HCT116 (cell line): ENCODE results near the gene SUSD4. TPM values are rescaled to one million over a fixed set of nuclear protein-coding genes. Genes with fewer than 3 reads are reported as not detected.

ENCODE experiments used
- ATAC-seq: fragments of 200-7000 bp; cut with Tn5 transposase; 2 replicates; pipeline ENCODE4 v1.9.1; 2020; ENCODE audit warnings: mild to moderate bottlenecking, moderate library complexity
- BruUV-seq: library from RNA; stranded (reverse); fragments of 400-500 nt; replicated peaks from 2 replicates; lab custom pipeline; 2021; lab: Mats Ljungman, UMichigan
- CTCF ChIA-PET: fragments of 300-600 bp; sonication (Branson Sonifier 250); formaldehyde crosslinking; loops from one replicate; lab custom pipeline; 2021; ENCODE audit warnings: antibody characterized with exemption; lab: Charles Lee
- POLR2A ChIA-PET: fragments of 300-600, 350-600 bp; sonication (Branson Sonifier 250); formaldehyde crosslinking; loops from one replicate; lab custom pipeline; 2021; ENCODE audit warnings: antibody characterized with exemption; lab: Charles Lee
- RAD21 ChIA-PET, 2 experiments: fragments of 300-600 bp; sonication (Branson Sonifier 250); formaldehyde crosslinking; loops; one replicate each; lab custom pipeline; 2023; ENCODE audit warnings: low total read pairs in 2 of 2; ENCODE audit not compliant: uncharacterized antibody in 2 of 2, unreplicated experiment in 2 of 2, low non-redundant PET in 1 of 2; lab: Charles Lee
- DNase-seq: peaks from one replicate; pipeline ENCODE4 v3.0.0-alpha.2; 2010; ENCODE audit warnings: low read depth, low spot score
- H2AFZ ChIP-seq: fragments of 200-600 bp; shearing (Covaris generic), sonication (generic); 2 replicates; pipeline ENCODE4 v1.6.1; 2017; ENCODE audit warnings: low read depth, mixed run types, mixed read lengths, antibody characterized with exemption, low read length; ENCODE audit not compliant: poor library complexity, severe bottlenecking
- H3K27ac ChIP-seq: 2 replicates; pipeline ENCODE4 v1.5.1; 2012; ENCODE audit warnings: low read depth, low read length
- H3K27me3 ChIP-seq: fragments of 200-600 bp; sonication (generic); 2 replicates; pipeline ENCODE4 v1.6.1; 2016; ENCODE audit warnings: mixed run types, low read length, mixed read lengths; ENCODE audit not compliant: insufficient read depth
- H3K36me3 ChIP-seq, 2 experiments: fragments of 200-500 bp in 1 of 2; fragments of 200-600 bp in 1 of 2; sonication (Bioruptor generic) in 1 of 2; sonication (generic) in 1 of 2; 2 replicates each; pipeline versions ENCODE4 v1.5.1 to v1.6.1; 2014 to 2016; ENCODE audit warnings: low read length in 2 of 2, inconsistent platforms in 1 of 2, mixed read lengths in 1 of 2, mixed run types in 1 of 2; ENCODE audit not compliant: insufficient read depth in 2 of 2, control insufficient read depth in 1 of 2
- H3K4me1 ChIP-seq, 2 experiments: fragments of 200-600 bp in 1 of 2; sonication (generic) in 1 of 2; 2 replicates each; pipeline versions ENCODE4 v1.5.1 to v1.6.1; 2012 to 2017; ENCODE audit warnings: low read length in 2 of 2, inconsistent platforms in 1 of 2, mild to moderate bottlenecking in 1 of 2, mixed read lengths in 1 of 2, mixed run types in 1 of 2, moderate library complexity in 1 of 2; ENCODE audit not compliant: insufficient read depth in 2 of 2, control insufficient read depth in 1 of 2
- H3K4me2 ChIP-seq: fragments of 200-600 bp; sonication (generic); 2 replicates; pipeline ENCODE4 v1.6.1; 2017; ENCODE audit warnings: mixed run types, low read length, mixed read lengths
- H3K4me3 ChIP-seq, 2 experiments: fragments of 200-600 bp in 1 of 2; sonication (generic) in 1 of 2; replicated peaks in 1 of 2; 2 replicates each; pipeline ENCODE4 v1.5.1; 2011 to 2016; ENCODE audit warnings: low read length in 2 of 2, control low read depth in 1 of 2, low read depth in 1 of 2, mild to moderate bottlenecking in 1 of 2, mixed read lengths in 1 of 2, mixed run types in 1 of 2
- H3K79me2 ChIP-seq: fragments of 200-600 bp; sonication (generic); 2 replicates; pipeline ENCODE4 v1.6.1; 2017; ENCODE audit warnings: mild to moderate bottlenecking, mixed run types, low read length, moderate library complexity, mixed read lengths; ENCODE audit not compliant: insufficient read depth
- H3K9ac ChIP-seq: fragments of 200-600 bp; sonication (generic); 2 replicates; pipeline ENCODE4 v1.6.1; 2016; ENCODE audit warnings: low read length, mixed read lengths
- H3K9me2 ChIP-seq: fragments of 200-600 bp; sonication (generic), shearing (Covaris generic); 2 replicates; pipeline ENCODE4 v1.6.1; 2017; ENCODE audit warnings: mixed run types, mild to moderate bottlenecking, moderate library complexity; ENCODE audit not compliant: insufficient read depth
- H3K9me3 ChIP-seq, 2 experiments: fragments of 200-500 bp in 1 of 2; fragments of 200-600 bp in 1 of 2; sonication (Bioruptor generic) in 1 of 2; sonication (generic) in 1 of 2; 2 replicates each; pipeline ENCODE4 v1.6.1; 2014 to 2017; ENCODE audit warnings: low read length in 2 of 2, mixed read lengths in 2 of 2, inconsistent platforms in 1 of 2, low read depth in 1 of 2, mild to moderate bottlenecking in 1 of 2, mixed run types in 1 of 2, moderate library complexity in 1 of 2; ENCODE audit not compliant: control insufficient read depth in 1 of 2, insufficient read depth in 1 of 2
- H4K20me1 ChIP-seq: fragments of 200-600 bp; sonication (generic), shearing (Covaris generic); 2 replicates; pipeline ENCODE4 v1.6.1; 2017; ENCODE audit warnings: mixed run types, mild to moderate bottlenecking, moderate library complexity; ENCODE audit not compliant: insufficient read depth
- ATF3 ChIP-seq: IDR thresholded peaks from 2 replicates; pipeline ENCODE4 v1.6.1; 2012
- CBX3 ChIP-seq: IDR thresholded peaks from 2 replicates; pipeline ENCODE4 v1.6.1; 2012; ENCODE audit warnings: low read depth
- CTCF ChIP-seq, 3 experiments: fragments of 200-600 bp in 1 of 3; sonication (generic) in 1 of 3; IDR thresholded peaks in 2 of 3; conservative IDR thresholded peaks in 1 of 3; 2 replicates each; pipeline ENCODE4 v1.5.1; 2012 to 2017; ENCODE audit warnings: low read depth in 2 of 3, low read length in 2 of 3, antibody characterized with exemption in 1 of 3, borderline replicate concordance in 1 of 3, control low read depth in 1 of 3, mild to moderate bottlenecking in 1 of 3, mixed read lengths in 1 of 3, mixed run types in 1 of 3, moderate library complexity in 1 of 3; ENCODE audit not compliant: insufficient read depth in 1 of 3
- EZH2 ChIP-seq: fragments of 200-600 bp; sonication (generic); IDR thresholded peaks from 2 replicates; pipeline ENCODE4 v1.6.1; 2017; ENCODE audit warnings: antibody characterized with exemption, mixed run types
- EZH2phosphoT487 ChIP-seq: fragments of 200-600 bp; IDR thresholded peaks from 2 replicates; pipeline ENCODE4 v1.6.1; 2018; ENCODE audit warnings: antibody characterized with exemption, borderline replicate concordance
- POLR2AphosphoS5 ChIP-seq: IDR thresholded peaks from 2 replicates; pipeline ENCODE4 v1.6.1; 2011; ENCODE audit warnings: mild to moderate bottlenecking, low read depth, low read length, moderate library complexity
- RAD21 ChIP-seq: IDR thresholded peaks from 2 replicates; pipeline ENCODE4 v1.6.1; 2012; ENCODE audit warnings: low read depth, mild to moderate bottlenecking
- SP1 ChIP-seq: IDR thresholded peaks from 2 replicates; pipeline ENCODE4 v1.6.1; 2012; ENCODE audit warnings: low read depth
- SRF ChIP-seq: IDR thresholded peaks from 2 replicates; pipeline ENCODE4 v1.6.1; 2012; ENCODE audit warnings: low read depth
- TCF7L2 ChIP-seq: IDR thresholded peaks from 2 replicates; pipeline ENCODE4 v1.7.0; 2011; ENCODE audit warnings: borderline replicate concordance, inconsistent platforms; ENCODE audit not compliant: insufficient read depth, insufficient read length; ENCODE audit errors: extremely low read depth
- ZFX ChIP-seq: fragments of 450-650 bp; IDR thresholded peaks from 2 replicates; pipeline ENCODE4 v1.6.1; 2017
- ZNF274 ChIP-seq: fragments of 200-500 bp; sonication (Bioruptor generic); IDR thresholded peaks from 2 replicates; pipeline ENCODE4 v1.6.1; 2014; ENCODE audit warnings: mild to moderate bottlenecking, low read depth, low read length, inconsistent platforms
- intact Hi-C: fragments of 100-400 bp; cut with micrococcal nuclease; formaldehyde crosslinking; loops from 2 replicates; pipeline ENCODE4 v1.10.0; 2022
- total RNA-seq: library from RNA; stranded (reverse); gene quantifications from one replicate; pipeline ENCODE4 v1.2.1, GENCODE V29; 2021; ENCODE audit not compliant: unreplicated experiment
- TF ChIP-seq, protein P1 (sequence below): IDR thresholded peaks from 2 replicates; pipeline ENCODE4 v1.6.1; 2012; ENCODE audit warnings: low read depth

The SUSD4 gene
- total RNA-seq, 1 experiment from 2014 or later, result 0.59 TPM

DNA sequence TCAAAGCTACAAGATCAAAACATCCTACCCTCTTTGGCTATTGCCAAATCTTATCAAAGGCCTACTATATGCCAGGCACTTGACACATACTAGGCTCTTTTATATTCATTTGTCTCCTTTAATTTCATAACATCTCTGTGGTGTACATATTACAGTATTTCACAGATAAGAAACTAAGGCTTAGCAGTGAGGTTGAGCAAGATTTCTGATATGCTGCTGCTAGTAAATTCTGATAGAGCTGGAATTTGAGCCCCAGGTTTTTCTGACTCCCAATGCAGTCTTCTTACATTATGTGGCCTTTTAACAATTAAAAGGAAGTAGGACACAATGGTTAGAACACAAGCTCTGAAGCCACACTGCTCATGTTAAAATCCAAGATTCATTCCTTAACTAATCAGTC lies 46.1 kb upstream of the SUSD4 start:
- intact Hi-C loops, result no loop called here
- Histone ChIP-seq H3K4me3 (no peak overlapping the region), H3K4me1 (no peaks in the 10 kb centered on the region), H3K79me2 (no peaks in the 10 kb centered on the region), H3K9ac (no peak overlapping the region), H3K27me3 (no peaks in the 10 kb centered on the region), H3K27ac (no peak overlapping the region), H3K9me2 (no peaks in the 10 kb centered on the region), H4K20me1 (no peaks in the 10 kb centered on the region), H3K36me3 (no peaks in the 10 kb centered on the region), H2AFZ (no peak overlapping the region), H3K4me2 (no peak overlapping the region), H3K9me3 (no peaks in the 10 kb centered on the region)
- no TSS peak for BruUV-seq
- TF ChIP-seq CBX3 (no peak), ZNF274 (no peak), RAD21 (no peak), SP1 (no peak), TCF7L2 (no peak), EZH2 (no peak)
- ChIA-PET CTCF (no interaction called here), POLR2A (no interaction called here), RAD21 (no interaction called here)
- DNase-seq (no peak), ATAC-seq (no peak)

- TF ChIP-seq SP1, result no peak
- TF ChIP-seq, protein P1, sequence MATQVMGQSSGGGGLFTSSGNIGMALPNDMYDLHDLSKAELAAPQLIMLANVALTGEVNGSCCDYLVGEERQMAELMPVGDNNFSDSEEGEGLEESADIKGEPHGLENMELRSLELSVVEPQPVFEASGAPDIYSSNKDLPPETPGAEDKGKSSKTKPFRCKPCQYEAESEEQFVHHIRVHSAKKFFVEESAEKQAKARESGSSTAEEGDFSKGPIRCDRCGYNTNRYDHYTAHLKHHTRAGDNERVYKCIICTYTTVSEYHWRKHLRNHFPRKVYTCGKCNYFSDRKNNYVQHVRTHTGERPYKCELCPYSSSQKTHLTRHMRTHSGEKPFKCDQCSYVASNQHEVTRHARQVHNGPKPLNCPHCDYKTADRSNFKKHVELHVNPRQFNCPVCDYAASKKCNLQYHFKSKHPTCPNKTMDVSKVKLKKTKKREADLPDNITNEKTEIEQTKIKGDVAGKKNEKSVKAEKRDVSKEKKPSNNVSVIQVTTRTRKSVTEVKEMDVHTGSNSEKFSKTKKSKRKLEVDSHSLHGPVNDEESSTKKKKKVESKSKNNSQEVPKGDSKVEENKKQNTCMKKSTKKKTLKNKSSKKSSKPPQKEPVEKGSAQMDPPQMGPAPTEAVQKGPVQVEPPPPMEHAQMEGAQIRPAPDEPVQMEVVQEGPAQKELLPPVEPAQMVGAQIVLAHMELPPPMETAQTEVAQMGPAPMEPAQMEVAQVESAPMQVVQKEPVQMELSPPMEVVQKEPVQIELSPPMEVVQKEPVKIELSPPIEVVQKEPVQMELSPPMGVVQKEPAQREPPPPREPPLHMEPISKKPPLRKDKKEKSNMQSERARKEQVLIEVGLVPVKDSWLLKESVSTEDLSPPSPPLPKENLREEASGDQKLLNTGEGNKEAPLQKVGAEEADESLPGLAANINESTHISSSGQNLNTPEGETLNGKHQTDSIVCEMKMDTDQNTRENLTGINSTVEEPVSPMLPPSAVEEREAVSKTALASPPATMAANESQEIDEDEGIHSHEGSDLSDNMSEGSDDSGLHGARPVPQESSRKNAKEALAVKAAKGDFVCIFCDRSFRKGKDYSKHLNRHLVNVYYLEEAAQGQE, result no peak
- TF ChIP-seq EZH2phosphoT487, result no peak
- TF ChIP-seq TCF7L2, result no peak
- no peak for TF ChIP-seq ZNF274
- TF ChIP-seq SRF, result no peak
- no peak for TF ChIP-seq ATF3
- TF ChIP-seq EZH2, result no peak
- TF ChIP-seq ZFX, result no peak
- no peak for TF ChIP-seq CTCF (IDR thresholded peaks at IDR 0.05 in 2 of 3, conservative IDR thresholded peaks at IDR 0.05 in 1 of 3; ENCODE audit: borderline replicate concordance in 1 of 3, insufficient read depth in 1 of 3, low read depth in 2 of 3, low read length in 2 of 3)
- no peak for TF ChIP-seq POLR2AphosphoS5
- Histone ChIP-seq H3K9me2 (no peaks in the 10 kb centered on the region), H3K4me1 (peaks cover 11 to 19% of the 10 kb centered on the region in 2 experiments), H2AFZ (no peak overlapping the region), H3K27ac (no peak overlapping the region), H3K79me2 (no peaks in the 10 kb centered on the region), H3K36me3 (no peaks in the 10 kb centered on the region), H3K4me3 (no peak overlapping the region), H3K27me3 (no peaks in the 10 kb centered on the region), H3K4me2 (no peak overlapping the region), H4K20me1 (no peaks in the 10 kb centered on the region), H3K9me3 (no peaks in the 10 kb centered on the region), H3K9ac (no peak overlapping the region)
- intact Hi-C loops, result no loop called here
- ChIA-PET RAD21 (no interaction called here), POLR2A (no interaction called here), CTCF (no interaction called here)
- BruUV-seq, result no TSS peak
- no peak for ATAC-seq
- DNase-seq, result no peak
Measured at GRCh38 chr1:223405507-223405906, 41.5 kb upstream of the SUSD4 start.
